ENCODE data around the gene RUNX1.

RUNX1 gene

DNA sequence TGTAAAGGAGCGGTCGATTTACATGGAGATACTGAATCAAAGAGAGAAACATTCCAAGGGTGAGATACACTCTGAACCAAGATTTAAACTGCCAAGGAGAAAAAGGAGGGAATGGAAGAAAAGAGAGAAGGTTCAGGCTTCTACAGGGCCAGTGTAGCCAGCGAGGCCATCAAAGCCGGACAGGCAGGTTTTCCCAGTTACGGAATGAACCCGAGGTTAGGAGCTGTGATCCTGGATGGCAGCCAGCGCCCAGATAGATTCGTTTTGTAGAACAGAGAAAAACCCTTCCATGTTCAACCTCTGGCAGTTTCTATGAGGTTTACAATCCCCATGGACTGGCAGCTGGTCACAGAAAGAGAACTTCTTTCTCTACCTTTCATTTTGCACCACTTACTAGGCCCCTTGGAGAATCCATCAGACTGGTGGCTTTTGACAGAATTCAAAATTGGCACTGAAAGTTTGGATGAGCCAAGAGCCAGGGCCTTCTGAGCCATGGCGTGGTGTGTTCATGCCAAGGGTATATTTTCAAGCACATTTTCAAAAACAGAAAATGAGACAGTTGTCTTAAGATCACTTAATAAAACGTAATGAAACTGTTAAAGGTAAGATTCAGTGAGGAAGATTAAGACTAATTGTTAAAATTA is 171.5 kb downstream of the RUNX1 start:
- no peak for DNase-seq (ENCODE audit: extremely low read depth, insufficient read length)
- TF ChIP-seq, protein P1, sequence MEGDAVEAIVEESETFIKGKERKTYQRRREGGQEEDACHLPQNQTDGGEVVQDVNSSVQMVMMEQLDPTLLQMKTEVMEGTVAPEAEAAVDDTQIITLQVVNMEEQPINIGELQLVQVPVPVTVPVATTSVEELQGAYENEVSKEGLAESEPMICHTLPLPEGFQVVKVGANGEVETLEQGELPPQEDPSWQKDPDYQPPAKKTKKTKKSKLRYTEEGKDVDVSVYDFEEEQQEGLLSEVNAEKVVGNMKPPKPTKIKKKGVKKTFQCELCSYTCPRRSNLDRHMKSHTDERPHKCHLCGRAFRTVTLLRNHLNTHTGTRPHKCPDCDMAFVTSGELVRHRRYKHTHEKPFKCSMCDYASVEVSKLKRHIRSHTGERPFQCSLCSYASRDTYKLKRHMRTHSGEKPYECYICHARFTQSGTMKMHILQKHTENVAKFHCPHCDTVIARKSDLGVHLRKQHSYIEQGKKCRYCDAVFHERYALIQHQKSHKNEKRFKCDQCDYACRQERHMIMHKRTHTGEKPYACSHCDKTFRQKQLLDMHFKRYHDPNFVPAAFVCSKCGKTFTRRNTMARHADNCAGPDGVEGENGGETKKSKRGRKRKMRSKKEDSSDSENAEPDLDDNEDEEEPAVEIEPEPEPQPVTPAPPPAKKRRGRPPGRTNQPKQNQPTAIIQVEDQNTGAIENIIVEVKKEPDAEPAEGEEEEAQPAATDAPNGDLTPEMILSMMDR (IDR thresholded peaks at IDR 0.05; ENCODE audit: insufficient read depth, low read length, poor library complexity, severe bottlenecking): no peak
- H3K36me3 ChIP-seq (ENCODE audit: control insufficient read depth, insufficient read depth, low read length): no peaks in the 10 kb centered on the region
- H3K4me3 ChIP-seq (replicated peaks; ENCODE audit: low read depth, low read length): no peak overlapping the region
- H3K27me3 ChIP-seq (replicated peaks; ENCODE audit: control insufficient read depth, insufficient read depth, low read length): no peaks in the 10 kb centered on the region

DNA sequence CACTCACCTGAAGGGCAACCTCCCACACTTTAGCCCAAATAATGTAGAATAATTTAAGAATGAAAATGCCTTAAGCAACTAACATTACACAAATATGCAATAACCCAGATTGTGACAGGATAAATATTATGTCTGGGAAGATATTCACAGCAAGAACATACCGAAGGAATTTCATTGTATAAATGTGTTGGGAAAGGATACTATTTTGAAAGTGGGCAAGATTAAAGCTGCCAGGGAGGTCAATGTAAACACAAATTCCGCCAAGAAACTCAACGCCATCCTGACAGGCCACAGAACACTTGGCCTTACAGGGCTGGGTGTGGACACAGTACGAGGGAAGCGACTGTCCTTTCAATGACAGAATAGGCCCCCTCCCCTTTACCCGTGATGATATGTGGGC is 173.3 kb downstream of the RUNX1 start:
- Histone ChIP-seq H3K4me3 (replicated peaks; ENCODE audit: low read depth, low read length) (no peak overlapping the region), H3K27me3 (replicated peaks; ENCODE audit: control insufficient read depth, insufficient read depth, low read length) (no peaks in the 10 kb centered on the region), H3K36me3 (ENCODE audit: control insufficient read depth, insufficient read depth, low read length) (no peaks in the 10 kb centered on the region)
- DNase-seq (ENCODE audit: extremely low read depth, insufficient read length): no peak
- TF ChIP-seq, protein P1 (IDR thresholded peaks at IDR 0.05; ENCODE audit: insufficient read depth, low read length, poor library complexity, severe bottlenecking): no peak

DNA sequence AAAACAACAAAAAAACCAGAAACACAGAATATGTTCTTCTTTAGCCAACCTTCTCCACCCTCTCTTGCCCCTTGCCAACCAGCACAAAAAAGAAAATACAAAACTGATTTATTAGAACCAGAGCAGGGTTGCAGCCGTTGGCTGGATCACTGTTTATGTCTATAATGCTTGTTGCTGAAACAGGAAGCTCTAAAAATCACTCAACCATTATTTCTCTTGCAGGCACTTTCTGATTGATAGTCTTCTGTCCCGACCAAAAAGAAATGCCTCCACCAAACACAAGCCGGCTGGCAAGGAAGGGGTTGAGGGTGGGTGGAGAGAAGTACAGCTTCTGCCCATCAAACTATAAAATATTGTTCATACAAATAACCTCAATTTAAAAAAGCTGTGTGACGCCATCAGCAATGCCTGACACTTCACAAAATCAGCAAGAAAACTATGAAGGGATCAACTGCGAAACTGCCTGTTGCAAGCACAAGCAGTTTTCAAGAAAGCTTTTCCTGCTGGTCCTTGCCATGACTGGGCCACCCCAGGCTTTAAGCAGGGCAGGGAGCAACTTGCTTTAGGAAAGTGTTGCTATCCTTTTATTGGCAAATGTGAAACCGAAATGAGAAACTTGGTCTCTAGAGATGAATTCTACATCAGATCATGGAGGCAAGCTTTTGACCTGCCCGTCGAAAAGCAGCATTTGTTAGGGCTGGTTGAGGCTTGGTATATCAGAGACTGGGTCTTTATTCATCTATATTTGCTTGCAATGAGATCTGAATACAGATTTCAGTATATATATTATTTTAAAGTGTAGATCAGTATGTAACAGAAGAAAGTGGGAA is 174.2 kb downstream of the RUNX1 start:
- Histone ChIP-seq H3K27me3 (replicated peaks; ENCODE audit: control insufficient read depth, insufficient read depth, low read length) (no peaks in the 10 kb centered on the region), H3K4me3 (replicated peaks; ENCODE audit: low read depth, low read length) (0 out of 2 replicates have a peak overlapping the region, but pooled peaks have one; percentile 5), H3K36me3 (ENCODE audit: control insufficient read depth, insufficient read depth, low read length) (no peaks in the 10 kb centered on the region)
- peak; percentile 41 for DNase-seq (ENCODE audit: extremely low read depth, insufficient read length)
- TF ChIP-seq, protein P1 (IDR thresholded peaks at IDR 0.05; ENCODE audit: insufficient read depth, low read length, poor library complexity, severe bottlenecking): no peak

DNA sequence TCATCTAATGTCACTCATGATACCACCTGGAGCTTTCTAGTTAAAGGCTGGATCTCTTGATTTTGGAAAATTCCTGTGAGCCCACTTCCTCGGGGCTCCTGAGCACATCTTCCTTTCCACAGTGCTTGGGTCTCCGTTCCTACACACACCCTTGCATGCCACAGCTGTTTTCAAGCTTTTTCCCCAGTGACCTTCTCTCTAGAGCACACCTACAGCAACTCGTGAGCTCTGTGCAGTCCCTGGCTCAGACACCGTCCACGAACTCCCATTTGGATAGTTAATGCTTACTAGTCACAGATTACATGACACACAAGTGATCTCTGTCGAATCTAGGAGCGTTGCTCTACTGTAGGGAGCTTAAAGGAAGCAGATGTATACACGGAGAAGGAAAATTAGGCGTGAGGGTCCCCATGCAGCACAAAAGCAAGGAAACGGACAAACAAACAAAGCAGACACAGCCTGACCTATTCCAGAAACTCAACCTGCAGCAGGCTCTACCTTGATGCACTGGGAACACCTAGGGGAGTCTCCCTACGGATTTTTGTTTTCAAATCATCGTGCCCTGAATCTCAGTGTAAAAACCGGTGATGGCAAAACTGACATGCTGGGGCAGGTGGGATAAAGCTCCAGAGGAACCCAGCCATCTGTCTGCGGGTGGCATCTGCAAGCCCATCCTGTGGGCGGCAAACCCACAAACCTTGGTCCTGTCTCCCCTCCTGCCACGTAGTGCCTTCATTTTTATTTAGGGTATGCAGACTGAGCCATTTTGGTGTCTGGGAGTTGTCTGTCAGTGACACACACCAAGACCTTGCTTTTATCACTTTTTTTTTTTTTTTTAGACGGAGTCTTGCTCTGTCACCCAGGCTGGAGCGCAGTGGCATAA is 177.8 kb downstream of the RUNX1 start:
- no peaks in the 10 kb centered on the region for H3K36me3 ChIP-seq (ENCODE audit: control insufficient read depth, insufficient read depth, low read length)
- TF ChIP-seq, protein P1 (IDR thresholded peaks at IDR 0.05; ENCODE audit: insufficient read depth, low read length, poor library complexity, severe bottlenecking): no peak
- DNase-seq (ENCODE audit: extremely low read depth, insufficient read length): no peak
- H3K4me3 ChIP-seq (replicated peaks; ENCODE audit: low read depth, low read length): no peak overlapping the region
- no peaks in the 10 kb centered on the region for H3K27me3 ChIP-seq (replicated peaks; ENCODE audit: control insufficient read depth, insufficient read depth, low read length)

DNA sequence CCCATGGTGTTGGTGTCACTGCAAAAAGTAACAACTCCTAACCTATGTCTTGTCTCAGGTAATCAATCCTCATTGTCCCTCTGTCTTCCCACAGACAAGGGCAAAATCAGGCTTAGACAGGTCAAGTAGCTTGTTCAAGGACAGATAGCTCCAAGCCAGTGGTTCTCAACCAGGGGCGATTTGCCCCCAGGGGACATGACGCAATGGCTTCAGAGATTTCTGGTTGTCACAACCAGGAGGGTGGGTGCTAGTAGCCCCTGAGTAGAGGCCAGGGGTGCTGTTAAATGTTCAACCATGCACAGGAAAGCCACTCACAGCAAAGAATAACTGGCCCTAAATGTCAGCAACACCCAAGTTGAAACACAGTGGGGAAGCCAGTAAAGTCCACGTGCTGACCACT is 178.9 kb downstream of the RUNX1 start:
- Histone ChIP-seq H3K36me3 (ENCODE audit: control insufficient read depth, insufficient read depth, low read length) (no peaks in the 10 kb centered on the region), H3K27me3 (replicated peaks; ENCODE audit: control insufficient read depth, insufficient read depth, low read length) (no peaks in the 10 kb centered on the region), H3K4me3 (replicated peaks; ENCODE audit: low read depth, low read length) (no peak overlapping the region)
- no peak for DNase-seq (ENCODE audit: extremely low read depth, insufficient read length)
- TF ChIP-seq, protein P1 (IDR thresholded peaks at IDR 0.05; ENCODE audit: insufficient read depth, low read length, poor library complexity, severe bottlenecking): no peak
